ENCODE measurements around the gene TUBB6.

Gene TUBB6

DNA sequence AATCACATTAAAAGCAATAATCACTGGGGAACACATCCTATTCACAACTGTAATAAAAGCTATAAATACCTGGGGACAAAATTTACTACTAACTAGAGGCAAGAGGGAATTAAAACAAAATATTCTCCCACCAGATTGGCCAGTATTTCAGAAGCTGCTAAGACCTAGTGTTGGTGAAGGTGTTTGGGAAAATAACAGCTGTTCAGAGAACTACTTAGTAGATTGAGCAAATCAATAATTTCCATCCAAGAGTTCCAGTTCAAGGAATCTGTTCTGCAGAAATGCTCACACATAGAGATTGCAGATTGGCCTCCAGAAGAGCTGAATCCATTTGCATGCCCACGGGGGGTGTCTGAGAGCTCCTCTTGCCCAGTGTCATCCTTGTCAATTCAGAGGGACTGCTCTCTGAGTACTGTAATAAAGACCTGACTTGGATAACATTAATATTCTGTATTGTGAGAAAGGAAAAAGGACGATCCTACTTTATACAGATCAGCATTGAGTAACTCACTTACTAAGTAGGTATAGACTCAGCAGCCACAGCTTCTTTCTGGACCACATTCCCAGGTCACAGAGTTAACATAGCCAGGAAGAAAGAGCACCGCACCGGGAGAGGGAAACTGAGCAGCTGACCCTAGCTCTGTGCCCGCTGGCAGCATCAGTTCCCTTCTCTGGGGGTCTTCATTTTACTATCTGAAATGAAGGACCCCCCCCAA is 5.6 kb downstream of the TUBB6 start:
- no peak overlapping the region for H3K4me3 ChIP-seq (replicated peaks; ENCODE audit: insufficient read depth, low read length)

DNA sequence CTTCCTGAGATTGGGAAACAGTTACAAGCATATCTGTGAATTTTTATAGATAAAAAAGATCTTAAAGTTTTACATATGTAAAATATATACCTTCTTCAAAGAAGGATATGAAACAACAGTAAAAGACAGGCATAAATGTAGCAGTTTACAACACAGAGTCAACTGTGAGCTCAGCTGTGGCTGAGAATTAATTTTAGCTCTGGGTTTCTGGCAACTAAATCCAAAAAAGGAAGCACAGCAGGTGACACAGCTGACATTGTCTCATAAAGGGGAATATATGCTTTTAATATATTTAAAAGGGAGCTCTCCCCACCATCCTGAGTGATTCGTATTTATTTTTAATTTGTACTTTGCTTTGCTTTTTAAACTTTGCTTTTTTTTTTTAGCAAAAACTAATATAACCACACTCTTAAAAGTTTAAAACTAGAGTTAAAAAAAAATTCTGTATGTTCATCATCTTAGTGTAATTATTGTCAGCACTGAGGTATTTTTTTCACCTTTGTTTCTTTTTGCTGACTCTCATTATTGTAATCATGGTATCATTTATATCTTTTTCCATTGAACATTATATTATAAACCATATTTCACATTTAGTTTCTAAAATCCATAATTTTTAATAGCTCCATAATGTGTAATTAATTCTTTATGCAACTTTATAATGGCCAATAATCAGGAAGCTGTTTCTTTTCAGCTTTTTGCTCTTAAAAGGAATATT is 6.7 kb downstream of the TUBB6 start:
- Histone ChIP-seq H3K27me3 (ENCODE audit: insufficient read depth, poor library complexity, severe bottlenecking) (peaks cover 4% of the 10 kb centered on the region), H3K4me3 (replicated peaks; ENCODE audit: insufficient read depth, low read length) (no peak overlapping the region), H3K27ac (replicated peaks) (no peak overlapping the region)
- TF ChIP-seq, protein P1, sequence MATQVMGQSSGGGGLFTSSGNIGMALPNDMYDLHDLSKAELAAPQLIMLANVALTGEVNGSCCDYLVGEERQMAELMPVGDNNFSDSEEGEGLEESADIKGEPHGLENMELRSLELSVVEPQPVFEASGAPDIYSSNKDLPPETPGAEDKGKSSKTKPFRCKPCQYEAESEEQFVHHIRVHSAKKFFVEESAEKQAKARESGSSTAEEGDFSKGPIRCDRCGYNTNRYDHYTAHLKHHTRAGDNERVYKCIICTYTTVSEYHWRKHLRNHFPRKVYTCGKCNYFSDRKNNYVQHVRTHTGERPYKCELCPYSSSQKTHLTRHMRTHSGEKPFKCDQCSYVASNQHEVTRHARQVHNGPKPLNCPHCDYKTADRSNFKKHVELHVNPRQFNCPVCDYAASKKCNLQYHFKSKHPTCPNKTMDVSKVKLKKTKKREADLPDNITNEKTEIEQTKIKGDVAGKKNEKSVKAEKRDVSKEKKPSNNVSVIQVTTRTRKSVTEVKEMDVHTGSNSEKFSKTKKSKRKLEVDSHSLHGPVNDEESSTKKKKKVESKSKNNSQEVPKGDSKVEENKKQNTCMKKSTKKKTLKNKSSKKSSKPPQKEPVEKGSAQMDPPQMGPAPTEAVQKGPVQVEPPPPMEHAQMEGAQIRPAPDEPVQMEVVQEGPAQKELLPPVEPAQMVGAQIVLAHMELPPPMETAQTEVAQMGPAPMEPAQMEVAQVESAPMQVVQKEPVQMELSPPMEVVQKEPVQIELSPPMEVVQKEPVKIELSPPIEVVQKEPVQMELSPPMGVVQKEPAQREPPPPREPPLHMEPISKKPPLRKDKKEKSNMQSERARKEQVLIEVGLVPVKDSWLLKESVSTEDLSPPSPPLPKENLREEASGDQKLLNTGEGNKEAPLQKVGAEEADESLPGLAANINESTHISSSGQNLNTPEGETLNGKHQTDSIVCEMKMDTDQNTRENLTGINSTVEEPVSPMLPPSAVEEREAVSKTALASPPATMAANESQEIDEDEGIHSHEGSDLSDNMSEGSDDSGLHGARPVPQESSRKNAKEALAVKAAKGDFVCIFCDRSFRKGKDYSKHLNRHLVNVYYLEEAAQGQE (IDR thresholded peaks at IDR 0.05; ENCODE audit: insufficient replicate concordance, low read depth): no peak
- no peak for DNase-seq (ENCODE audit: low read depth in 1 of 2, low spot score in 1 of 2)

More for the DNA sequence above, 5.6 kb downstream of the TUBB6 start:
- TF ChIP-seq GABPA (IDR thresholded peaks at IDR 0.05; ENCODE audit: low read depth) (no peak), SPI1 (IDR thresholded peaks at IDR 0.05; ENCODE audit: borderline replicate concordance, low read depth) (no peak), POLR2AphosphoS5 (IDR thresholded peaks at IDR 0.05; ENCODE audit: low read depth) (no peak)
- TF ChIP-seq, protein P1 (IDR thresholded peaks at IDR 0.05; ENCODE audit: insufficient replicate concordance, low read depth): no peak
- TF ChIP-seq, protein P2, sequence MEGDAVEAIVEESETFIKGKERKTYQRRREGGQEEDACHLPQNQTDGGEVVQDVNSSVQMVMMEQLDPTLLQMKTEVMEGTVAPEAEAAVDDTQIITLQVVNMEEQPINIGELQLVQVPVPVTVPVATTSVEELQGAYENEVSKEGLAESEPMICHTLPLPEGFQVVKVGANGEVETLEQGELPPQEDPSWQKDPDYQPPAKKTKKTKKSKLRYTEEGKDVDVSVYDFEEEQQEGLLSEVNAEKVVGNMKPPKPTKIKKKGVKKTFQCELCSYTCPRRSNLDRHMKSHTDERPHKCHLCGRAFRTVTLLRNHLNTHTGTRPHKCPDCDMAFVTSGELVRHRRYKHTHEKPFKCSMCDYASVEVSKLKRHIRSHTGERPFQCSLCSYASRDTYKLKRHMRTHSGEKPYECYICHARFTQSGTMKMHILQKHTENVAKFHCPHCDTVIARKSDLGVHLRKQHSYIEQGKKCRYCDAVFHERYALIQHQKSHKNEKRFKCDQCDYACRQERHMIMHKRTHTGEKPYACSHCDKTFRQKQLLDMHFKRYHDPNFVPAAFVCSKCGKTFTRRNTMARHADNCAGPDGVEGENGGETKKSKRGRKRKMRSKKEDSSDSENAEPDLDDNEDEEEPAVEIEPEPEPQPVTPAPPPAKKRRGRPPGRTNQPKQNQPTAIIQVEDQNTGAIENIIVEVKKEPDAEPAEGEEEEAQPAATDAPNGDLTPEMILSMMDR (IDR thresholded peaks at IDR 0.05; ENCODE audit: insufficient read depth, low read length): no peak
- no peak for DNase-seq (ENCODE audit: low read depth in 1 of 2, low spot score in 1 of 2)
- Histone ChIP-seq H3K27me3 (ENCODE audit: insufficient read depth, poor library complexity, severe bottlenecking) (peaks cover 14% of the 10 kb centered on the region), H3K27ac (replicated peaks) (no peak overlapping the region)

DNA sequence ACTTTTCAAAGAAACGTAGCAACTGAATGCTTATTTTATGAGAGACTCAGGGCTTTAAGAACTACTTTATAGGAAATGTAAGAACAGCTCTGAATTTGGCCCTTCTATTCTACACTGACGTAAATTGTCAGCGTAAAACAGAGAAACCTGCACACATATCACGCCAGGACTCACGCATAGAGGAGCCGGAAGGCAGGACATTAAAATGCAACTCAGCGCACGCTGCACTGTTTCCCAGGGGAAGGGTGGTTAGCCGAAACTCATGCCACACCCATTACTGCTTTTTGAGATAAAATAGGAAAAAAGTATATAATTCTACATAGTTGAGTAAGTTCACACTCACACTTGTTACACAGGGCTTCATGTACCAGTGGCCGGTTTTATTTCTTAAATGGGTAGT is 7.4 kb downstream of the TUBB6 start:
- Histone ChIP-seq H3K27ac (replicated peaks) (no peak overlapping the region), H3K4me3 (replicated peaks; ENCODE audit: insufficient read depth, low read length) (no peak overlapping the region)
- TF ChIP-seq SPI1 (IDR thresholded peaks at IDR 0.05; ENCODE audit: borderline replicate concordance, low read depth) (no peak), POLR2AphosphoS5 (IDR thresholded peaks at IDR 0.05; ENCODE audit: low read depth) (no peak)
- TF ChIP-seq, protein P1 (IDR thresholded peaks at IDR 0.05; ENCODE audit: insufficient replicate concordance, low read depth): no peak

DNA sequence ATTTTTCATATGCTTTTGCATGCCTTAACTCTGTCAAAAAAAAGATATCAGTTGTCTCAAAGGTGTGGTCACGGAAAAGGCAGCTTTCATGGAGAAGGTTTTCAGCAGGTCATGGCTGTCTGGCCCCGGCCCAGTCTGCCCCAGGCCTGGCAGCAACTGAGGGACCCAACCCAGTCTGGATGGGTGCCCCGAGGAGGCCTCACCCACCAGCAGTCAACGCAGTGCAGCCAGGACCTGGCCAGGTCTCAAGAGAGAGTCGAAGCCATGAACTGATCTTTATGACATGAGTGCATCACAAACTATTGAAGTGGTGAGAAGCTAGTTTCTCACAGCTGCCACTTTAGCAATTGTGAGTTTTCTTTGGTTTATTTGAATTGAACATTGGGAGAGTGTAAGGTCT is 7.9 kb downstream of the TUBB6 start:
- TF ChIP-seq POLR2AphosphoS5 (IDR thresholded peaks at IDR 0.05; ENCODE audit: low read depth) (no peak), GABPA (IDR thresholded peaks at IDR 0.05; ENCODE audit: low read depth) (no peak)
- TF ChIP-seq, protein P2 (IDR thresholded peaks at IDR 0.05; ENCODE audit: insufficient read depth, low read length): no peak
- no peaks in the 10 kb centered on the region for H3K27me3 ChIP-seq (ENCODE audit: insufficient read depth, poor library complexity, severe bottlenecking)
- no peak overlapping the region for H3K4me3 ChIP-seq (replicated peaks; ENCODE audit: insufficient read depth, low read length)
- no peak for DNase-seq (ENCODE audit: low read depth in 1 of 2, low spot score in 1 of 2)
- no peak overlapping the region for H3K27ac ChIP-seq (replicated peaks)

More for the DNA sequence above, 7.4 kb downstream of the TUBB6 start:
- no peak for DNase-seq (ENCODE audit: low read depth in 1 of 2, low spot score in 1 of 2)
- no peaks in the 10 kb centered on the region for H3K27me3 ChIP-seq (ENCODE audit: insufficient read depth, poor library complexity, severe bottlenecking)

Data from HL-60 (cell line).